ENCODE data around the gene SZT2.

The SZT2 gene

DNA sequence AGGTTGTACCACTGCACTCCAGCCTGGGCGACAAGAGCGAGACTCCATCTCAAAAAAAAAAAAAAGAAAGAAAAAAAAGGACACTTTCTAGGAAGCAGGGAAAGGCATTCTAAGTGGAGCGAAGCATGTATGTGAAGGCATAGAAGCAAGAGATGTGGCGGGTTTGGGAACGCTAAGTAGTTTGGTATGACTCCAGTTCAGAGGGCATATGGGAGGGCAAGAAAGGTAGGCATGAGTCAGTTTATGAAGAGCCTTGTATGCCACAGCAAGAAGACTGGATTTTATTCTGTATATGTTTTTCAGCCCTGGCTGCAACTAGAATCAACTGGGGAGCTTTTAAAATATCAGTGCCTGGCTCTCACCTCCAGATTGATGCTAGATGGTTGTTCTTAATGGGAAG is 17.5 kb upstream of the SZT2 start:
- Histone ChIP-seq H3K4me1 (ENCODE audit: control insufficient read depth, insufficient read depth, low read length) (peaks cover 7% of the 10 kb centered on the region), H3K4me3 (ENCODE audit: low read depth, low read length) (no peak overlapping the region), H3K9me3 (ENCODE audit: control insufficient read depth, insufficient read depth, low read depth, low read length) (no peaks in the 10 kb centered on the region), H3K27me3 (ENCODE audit: control insufficient read depth, insufficient read depth, low read length) (no peaks in the 10 kb centered on the region), H3K9ac (ENCODE audit: low read length) (no peak overlapping the region), H3K36me3 (ENCODE audit: control insufficient read depth, insufficient read depth, low read length) (no peaks in the 10 kb centered on the region), H3K27ac (ENCODE audit: low read depth, low read length) (no peak overlapping the region)

DNA sequence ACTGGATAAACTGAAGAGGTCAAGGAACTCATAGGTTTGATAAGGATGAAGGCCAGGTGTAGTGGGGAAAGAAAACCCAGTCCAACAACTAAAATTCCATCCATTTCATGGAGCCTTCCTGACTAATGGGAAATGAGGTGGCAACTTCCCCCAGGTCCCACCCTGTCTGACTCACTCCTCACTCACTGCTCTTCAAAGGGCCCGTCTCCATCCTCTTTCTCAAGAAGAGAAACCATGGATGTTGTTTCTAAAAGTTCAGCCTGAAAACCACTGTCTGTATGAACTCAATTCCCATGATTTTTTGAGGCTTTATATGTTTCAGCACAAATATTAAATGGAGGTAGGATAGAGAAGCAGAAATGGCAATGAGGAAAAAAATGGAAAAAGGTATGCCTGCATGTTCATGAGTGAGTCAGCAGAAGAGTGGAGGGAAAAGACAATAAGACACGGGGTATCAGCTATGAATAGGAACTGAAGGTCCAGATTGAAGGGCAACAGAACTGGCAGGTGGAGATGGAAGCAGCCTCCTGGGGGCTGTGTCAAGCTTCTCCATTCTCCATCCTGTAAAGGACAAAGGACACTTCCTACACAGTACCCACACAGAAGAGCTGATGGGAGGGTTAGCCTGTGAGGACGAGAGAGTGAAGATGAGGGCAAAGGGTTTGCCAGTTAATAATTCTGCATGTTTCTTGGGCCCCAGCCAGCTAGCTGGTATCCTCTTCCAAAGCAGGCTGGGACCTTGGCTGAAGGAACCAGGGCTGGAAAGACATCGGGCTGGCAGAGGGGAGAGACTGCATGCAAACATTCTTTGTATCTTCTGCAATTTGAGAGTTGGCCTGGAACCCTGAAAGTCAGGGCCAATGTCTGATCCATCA is 16.4 kb upstream of the SZT2 start:
- H3K4me3 ChIP-seq (ENCODE audit: low read depth, low read length) = no peak overlapping the region
- peaks cover 7% of the 10 kb centered on the region for H3K4me1 ChIP-seq (ENCODE audit: control insufficient read depth, insufficient read depth, low read length)
- no peaks in the 10 kb centered on the region for H3K9me3 ChIP-seq (ENCODE audit: control insufficient read depth, insufficient read depth, low read depth, low read length)
- no peaks in the 10 kb centered on the region for H3K27me3 ChIP-seq (ENCODE audit: control insufficient read depth, insufficient read depth, low read length)
- H3K36me3 ChIP-seq (ENCODE audit: control insufficient read depth, insufficient read depth, low read length) = no peaks in the 10 kb centered on the region
- no peak overlapping the region for H3K27ac ChIP-seq (ENCODE audit: low read depth, low read length)
- no peak overlapping the region for H3K9ac ChIP-seq (ENCODE audit: low read length)

DNA sequence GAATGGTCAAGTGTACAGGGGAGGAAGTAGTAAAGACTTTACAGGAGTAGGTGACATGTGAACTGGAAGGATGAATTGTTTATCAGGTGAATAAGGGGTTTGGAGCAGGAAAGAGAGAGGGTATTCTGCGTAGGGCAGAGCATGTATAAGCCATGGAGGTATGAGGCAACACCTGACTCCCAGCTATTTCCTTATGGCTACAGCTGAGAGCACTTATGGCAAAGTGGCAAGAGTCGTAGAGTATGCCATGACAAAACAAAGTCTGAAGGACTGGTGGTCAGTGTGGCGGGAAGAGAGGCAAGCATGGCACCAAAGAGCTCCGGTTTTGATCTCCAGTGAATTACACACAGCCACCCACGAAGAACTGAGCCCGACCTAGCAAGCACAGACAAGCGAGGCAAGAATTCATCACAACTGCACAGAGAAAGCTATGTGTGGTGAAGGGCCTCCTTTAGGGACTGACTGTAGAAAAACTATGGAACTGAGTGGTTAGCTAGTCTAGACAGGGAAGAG is 12.9 kb upstream of the SZT2 start:
- H3K9me3 ChIP-seq (ENCODE audit: control insufficient read depth, insufficient read depth, low read depth, low read length) = no peaks in the 10 kb centered on the region
- no peak overlapping the region for H3K9ac ChIP-seq (ENCODE audit: low read length)
- H3K27me3 ChIP-seq (ENCODE audit: control insufficient read depth, insufficient read depth, low read length) = no peaks in the 10 kb centered on the region
- H3K4me1 ChIP-seq (ENCODE audit: control insufficient read depth, insufficient read depth, low read length) = no peaks in the 10 kb centered on the region
- no peak overlapping the region for H3K27ac ChIP-seq (ENCODE audit: low read depth, low read length)
- no peak overlapping the region for H3K4me3 ChIP-seq (ENCODE audit: low read depth, low read length)
- H3K36me3 ChIP-seq (ENCODE audit: control insufficient read depth, insufficient read depth, low read length) = peaks cover 3% of the 10 kb centered on the region; the same call in 1 of the 2 replicates

DNA sequence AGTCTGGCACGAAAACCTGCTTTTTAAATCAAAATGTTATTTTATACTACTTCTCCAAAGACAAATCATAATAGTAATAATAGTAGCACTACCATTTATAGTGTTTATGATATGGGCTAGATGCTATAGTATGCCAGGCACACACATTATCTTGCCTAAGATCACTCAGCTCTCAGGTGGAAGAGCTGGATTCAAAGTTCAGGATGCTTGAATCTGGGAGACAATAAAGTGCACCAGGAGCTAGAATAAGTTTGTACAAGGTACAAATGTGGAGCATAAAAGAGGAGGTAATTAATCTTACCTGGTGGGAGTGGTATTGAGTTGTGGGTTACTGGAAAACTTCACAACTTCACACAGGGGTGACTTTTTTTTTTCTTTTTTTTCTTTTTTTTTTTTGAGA is 11.9 kb upstream of the SZT2 start:
- Histone ChIP-seq H3K27ac (ENCODE audit: low read depth, low read length) (no peak overlapping the region), H3K9ac (ENCODE audit: low read length) (no peak overlapping the region), H3K36me3 (ENCODE audit: control insufficient read depth, insufficient read depth, low read length) (peaks cover 10% of the 10 kb centered on the region), H3K9me3 (ENCODE audit: control insufficient read depth, insufficient read depth, low read depth, low read length) (no peaks in the 10 kb centered on the region), H3K4me3 (ENCODE audit: low read depth, low read length) (no peak overlapping the region), H3K4me1 (ENCODE audit: control insufficient read depth, insufficient read depth, low read length) (no peaks in the 10 kb centered on the region), H3K27me3 (ENCODE audit: control insufficient read depth, insufficient read depth, low read length) (no peaks in the 10 kb centered on the region)

DNA sequence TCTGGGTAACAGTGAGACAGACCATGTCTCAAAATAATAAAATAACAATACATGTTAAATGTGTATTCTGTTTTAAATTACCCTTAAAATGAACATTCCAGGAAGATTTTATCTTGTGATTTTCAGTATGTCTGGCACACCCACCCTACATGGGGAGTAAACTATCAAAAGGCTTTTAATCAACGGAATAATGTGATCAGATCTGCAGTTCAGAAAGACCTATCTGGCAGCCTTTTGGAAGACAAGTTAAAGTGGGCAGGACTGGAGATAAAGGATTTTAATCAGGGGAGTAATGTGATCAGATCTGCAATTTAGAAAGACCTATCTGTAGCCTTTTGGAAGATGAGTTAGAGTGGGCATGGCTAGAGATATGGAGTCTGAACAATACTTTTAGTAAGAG is 10.2 kb upstream of the SZT2 start:
- no peaks in the 10 kb centered on the region for H3K4me1 ChIP-seq (ENCODE audit: control insufficient read depth, insufficient read depth, low read length)
- H3K4me3 ChIP-seq (ENCODE audit: low read depth, low read length) = no peak overlapping the region
- no peak overlapping the region for H3K9ac ChIP-seq (ENCODE audit: low read length)
- no peak overlapping the region for H3K27ac ChIP-seq (ENCODE audit: low read depth, low read length)
- H3K9me3 ChIP-seq (ENCODE audit: control insufficient read depth, insufficient read depth, low read depth, low read length) = no peaks in the 10 kb centered on the region
- peaks cover 27% of the 10 kb centered on the region for H3K36me3 ChIP-seq (ENCODE audit: control insufficient read depth, insufficient read depth, low read length)
- H3K27me3 ChIP-seq (ENCODE audit: control insufficient read depth, insufficient read depth, low read length) = no peaks in the 10 kb centered on the region

DNA sequence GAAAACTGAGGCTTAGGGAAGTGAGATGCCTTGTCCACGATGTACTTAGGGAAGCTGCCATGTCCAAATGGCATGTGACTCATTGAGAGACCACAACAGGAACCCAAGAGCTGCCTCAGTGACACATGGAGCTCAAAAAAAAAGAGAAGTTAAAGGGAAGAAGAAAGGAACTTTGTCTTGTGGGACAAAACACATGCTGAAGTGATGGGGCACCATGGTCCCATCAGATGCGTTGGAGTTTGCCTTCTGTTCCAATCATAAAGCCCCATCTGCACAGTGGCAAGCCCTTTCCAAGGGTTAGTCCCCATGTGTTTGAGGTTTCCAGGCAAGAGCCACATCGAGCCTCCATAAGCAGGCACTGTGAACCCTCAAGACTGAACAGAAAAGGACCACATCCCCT is 8.1 kb upstream of the SZT2 start:
- Histone ChIP-seq H3K4me1 (ENCODE audit: control insufficient read depth, insufficient read depth, low read length) (no peaks in the 10 kb centered on the region), H3K4me3 (ENCODE audit: low read depth, low read length) (no peak overlapping the region), H3K9ac (ENCODE audit: low read length) (no peak overlapping the region), H3K27me3 (ENCODE audit: control insufficient read depth, insufficient read depth, low read length) (no peaks in the 10 kb centered on the region), H3K9me3 (ENCODE audit: control insufficient read depth, insufficient read depth, low read depth, low read length) (no peaks in the 10 kb centered on the region), H3K36me3 (ENCODE audit: control insufficient read depth, insufficient read depth, low read length) (peaks cover 48% of the 10 kb centered on the region), H3K27ac (ENCODE audit: low read depth, low read length) (no peak overlapping the region)

DNA sequence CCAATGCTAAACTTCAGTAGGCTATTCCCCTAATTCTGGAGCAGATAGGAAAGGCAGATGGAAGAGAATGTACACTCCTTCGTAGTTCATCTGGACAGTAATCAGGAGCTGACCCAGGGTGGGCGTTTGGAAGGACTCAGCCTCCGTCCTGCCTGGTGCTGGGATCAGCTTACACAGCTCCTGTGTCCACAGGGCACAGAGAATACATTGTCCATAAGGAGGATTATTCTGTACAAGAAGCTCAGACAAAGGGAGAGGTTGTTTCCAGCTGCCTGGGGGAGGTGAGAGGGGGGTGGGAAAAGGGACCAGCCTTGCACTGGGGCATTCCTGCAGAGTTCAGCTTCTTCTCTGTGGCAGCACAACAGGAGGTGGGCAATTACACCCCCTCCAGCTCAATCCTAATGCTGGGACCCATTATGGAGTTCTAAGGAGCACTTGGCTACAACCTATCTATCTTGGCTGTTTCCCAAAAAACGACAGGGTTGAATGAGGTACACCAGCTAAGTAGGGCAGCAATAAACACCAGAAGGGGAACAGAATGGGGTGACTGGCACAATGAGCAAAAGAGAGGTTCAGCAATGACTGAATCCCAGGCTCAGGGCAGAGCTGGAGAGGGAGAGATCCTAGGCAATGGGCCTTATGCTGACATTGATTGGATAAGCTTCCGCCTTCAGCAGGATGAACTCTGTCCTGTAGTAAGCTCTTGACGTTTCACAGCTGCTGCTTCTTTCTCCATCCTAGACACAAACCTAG is 7.5 kb upstream of the SZT2 start:
- no peaks in the 10 kb centered on the region for H3K9me3 ChIP-seq (ENCODE audit: control insufficient read depth, insufficient read depth, low read depth, low read length)
- no peak overlapping the region for H3K27ac ChIP-seq (ENCODE audit: low read depth, low read length)
- no peaks in the 10 kb centered on the region for H3K27me3 ChIP-seq (ENCODE audit: control insufficient read depth, insufficient read depth, low read length)
- H3K9ac ChIP-seq (ENCODE audit: low read length) = no peak overlapping the region
- H3K4me3 ChIP-seq (ENCODE audit: low read depth, low read length) = no peak overlapping the region
- no peaks in the 10 kb centered on the region for H3K4me1 ChIP-seq (ENCODE audit: control insufficient read depth, insufficient read depth, low read length)
- H3K36me3 ChIP-seq (ENCODE audit: control insufficient read depth, insufficient read depth, low read length) = peaks cover 54% of the 10 kb centered on the region

DNA sequence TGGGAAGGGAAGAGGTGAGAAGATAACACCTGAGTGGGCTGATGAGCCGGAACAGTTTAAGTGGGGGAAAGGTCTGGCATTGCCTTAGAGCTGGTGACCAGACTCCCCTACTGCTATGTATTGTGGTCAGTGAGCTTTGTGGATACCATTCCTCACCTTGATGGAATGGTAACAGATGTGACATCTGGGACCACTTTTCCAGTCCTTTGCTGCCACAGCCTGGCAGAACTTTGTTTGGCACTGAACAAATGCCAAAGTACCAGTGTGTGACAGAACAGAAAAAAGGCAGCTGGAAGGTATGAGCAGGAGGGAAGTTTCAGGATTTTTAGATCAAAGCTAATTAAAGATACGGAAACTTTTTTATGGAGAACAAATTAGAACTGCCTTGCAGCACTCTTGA is 6.2 kb upstream of the SZT2 start:
- H3K4me1 ChIP-seq (ENCODE audit: control insufficient read depth, insufficient read depth, low read length) = peaks cover under 1% of the 10 kb centered on the region; the same call in 1 of the 2 replicates
- no peak overlapping the region for H3K9ac ChIP-seq (ENCODE audit: low read length)
- H3K9me3 ChIP-seq (ENCODE audit: control insufficient read depth, insufficient read depth, low read depth, low read length) = no peaks in the 10 kb centered on the region
- H3K27me3 ChIP-seq (ENCODE audit: control insufficient read depth, insufficient read depth, low read length) = no peaks in the 10 kb centered on the region
- H3K27ac ChIP-seq (ENCODE audit: low read depth, low read length) = no peak overlapping the region
- H3K4me3 ChIP-seq (ENCODE audit: low read depth, low read length) = no peak overlapping the region
- H3K36me3 ChIP-seq (ENCODE audit: control insufficient read depth, insufficient read depth, low read length) = peaks cover 61% of the 10 kb centered on the region

DNA sequence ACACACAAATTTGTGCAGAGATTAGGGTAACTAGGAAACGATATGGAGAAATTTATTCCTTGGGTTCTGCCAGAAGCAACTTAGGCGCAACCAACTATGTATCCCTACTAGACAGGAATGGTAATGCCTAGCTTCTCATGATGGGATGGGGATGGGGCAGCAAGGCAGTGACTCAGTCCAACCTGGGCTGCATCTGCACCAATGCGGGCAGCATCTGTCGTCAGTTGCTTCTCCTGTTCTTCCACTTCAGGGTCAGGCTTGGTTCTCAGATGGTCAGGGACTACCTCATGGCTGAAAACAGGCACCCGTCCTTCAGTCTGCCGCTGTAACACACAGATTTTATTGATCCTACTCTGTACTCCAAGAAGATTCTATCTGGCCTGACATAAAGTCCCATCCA is 3.0 kb upstream of the SZT2 start:
- Histone ChIP-seq H3K9ac (ENCODE audit: low read length) (no peak overlapping the region), H3K9me3 (ENCODE audit: control insufficient read depth, insufficient read depth, low read depth, low read length) (no peaks in the 10 kb centered on the region), H3K27me3 (ENCODE audit: control insufficient read depth, insufficient read depth, low read length) (no peaks in the 10 kb centered on the region), H3K4me3 (ENCODE audit: low read depth, low read length) (no peak overlapping the region), H3K4me1 (ENCODE audit: control insufficient read depth, insufficient read depth, low read length) (peaks cover 10% of the 10 kb centered on the region; the same call in 1 of the 2 replicates), H3K36me3 (ENCODE audit: control insufficient read depth, insufficient read depth, low read length) (peaks cover 59% of the 10 kb centered on the region), H3K27ac (ENCODE audit: low read depth, low read length) (no peak overlapping the region)

DNA sequence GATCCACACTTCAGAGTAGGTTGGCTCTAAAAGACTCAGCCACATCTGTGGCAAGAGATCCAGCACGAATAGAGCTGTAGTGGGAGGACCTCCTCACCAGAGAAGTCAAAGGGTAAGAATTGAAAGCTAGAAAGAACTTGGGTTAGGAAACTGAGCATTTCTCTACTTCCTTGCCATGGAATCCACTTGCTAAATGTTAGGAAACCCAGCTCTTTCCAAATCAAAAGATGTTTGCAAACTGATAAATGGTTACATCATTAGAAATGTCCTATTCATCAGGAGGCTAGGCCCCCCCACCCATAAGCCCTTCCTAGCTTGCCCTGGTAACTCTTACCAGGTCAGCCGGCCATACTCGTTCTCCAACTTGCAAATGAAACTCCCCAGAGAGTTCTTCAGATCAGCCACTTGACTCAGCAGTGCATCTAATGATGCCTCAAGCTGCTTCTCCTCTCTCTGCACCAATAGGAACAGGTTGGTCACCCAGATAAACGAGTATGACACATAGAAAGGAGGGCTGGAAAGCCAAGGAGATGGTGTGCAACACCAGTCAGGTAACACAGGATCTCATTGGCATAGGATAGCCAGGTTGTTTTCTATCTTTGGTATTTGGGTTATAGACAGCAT is 1.6 kb upstream of the SZT2 start:
- Histone ChIP-seq H3K27ac (ENCODE audit: low read depth, low read length) (no peak overlapping the region), H3K4me3 (ENCODE audit: low read depth, low read length) (peak overlapping the region; percentile 92; the same call in 1 of the 2 replicates), H3K36me3 (ENCODE audit: control insufficient read depth, insufficient read depth, low read length) (peaks cover 48% of the 10 kb centered on the region), H3K9ac (ENCODE audit: low read length) (no peak overlapping the region), H3K4me1 (ENCODE audit: control insufficient read depth, insufficient read depth, low read length) (peaks cover 10% of the 10 kb centered on the region; the same call in 1 of the 2 replicates), H3K9me3 (ENCODE audit: control insufficient read depth, insufficient read depth, low read depth, low read length) (no peaks in the 10 kb centered on the region), H3K27me3 (ENCODE audit: control insufficient read depth, insufficient read depth, low read length) (no peaks in the 10 kb centered on the region)

Data from HUES6 (cell line).